Activated naive CD8-positive, alpha-beta T cell treated with anti-CD3 and anti-CD28 coated beads, Interleukin-2, amount 50 U/mL, for 24 hours (primary cell): ENCODE data around the gene LRP8.

Experiments used
- ATAC-seq: fragments of 150-1000 bp; cut with Tn5 transposase; one replicate; pipeline ENCODE4 v1.10.0; 2021
- DNase-seq: peaks from one replicate; pipeline ENCODE4 v3.0.0; 2021
- H3K27ac Mint-ChIP-seq: one replicate; pipeline ENCODE4 v1.8.0; 2021; ENCODE audit warnings: mild to moderate bottlenecking, mixed read lengths
- H3K27me3 Mint-ChIP-seq: one replicate; pipeline ENCODE4 v1.8.0; 2021; ENCODE audit warnings: mixed read lengths
- H3K36me3 Mint-ChIP-seq: one replicate; pipeline ENCODE4 v1.8.0; 2021; ENCODE audit warnings: low read depth, mixed read lengths
- H3K4me1 Mint-ChIP-seq: one replicate; pipeline ENCODE4 v1.8.0; 2021; ENCODE audit warnings: mixed read lengths
- H3K4me3 Mint-ChIP-seq: one replicate; pipeline ENCODE4 v1.8.0; 2021; ENCODE audit warnings: mild to moderate bottlenecking, moderate library complexity, mixed read lengths
- H3K9me3 Mint-ChIP-seq: one replicate; pipeline ENCODE4 v1.8.0; 2021; ENCODE audit warnings: mixed read lengths

LRP8 gene

DNA sequence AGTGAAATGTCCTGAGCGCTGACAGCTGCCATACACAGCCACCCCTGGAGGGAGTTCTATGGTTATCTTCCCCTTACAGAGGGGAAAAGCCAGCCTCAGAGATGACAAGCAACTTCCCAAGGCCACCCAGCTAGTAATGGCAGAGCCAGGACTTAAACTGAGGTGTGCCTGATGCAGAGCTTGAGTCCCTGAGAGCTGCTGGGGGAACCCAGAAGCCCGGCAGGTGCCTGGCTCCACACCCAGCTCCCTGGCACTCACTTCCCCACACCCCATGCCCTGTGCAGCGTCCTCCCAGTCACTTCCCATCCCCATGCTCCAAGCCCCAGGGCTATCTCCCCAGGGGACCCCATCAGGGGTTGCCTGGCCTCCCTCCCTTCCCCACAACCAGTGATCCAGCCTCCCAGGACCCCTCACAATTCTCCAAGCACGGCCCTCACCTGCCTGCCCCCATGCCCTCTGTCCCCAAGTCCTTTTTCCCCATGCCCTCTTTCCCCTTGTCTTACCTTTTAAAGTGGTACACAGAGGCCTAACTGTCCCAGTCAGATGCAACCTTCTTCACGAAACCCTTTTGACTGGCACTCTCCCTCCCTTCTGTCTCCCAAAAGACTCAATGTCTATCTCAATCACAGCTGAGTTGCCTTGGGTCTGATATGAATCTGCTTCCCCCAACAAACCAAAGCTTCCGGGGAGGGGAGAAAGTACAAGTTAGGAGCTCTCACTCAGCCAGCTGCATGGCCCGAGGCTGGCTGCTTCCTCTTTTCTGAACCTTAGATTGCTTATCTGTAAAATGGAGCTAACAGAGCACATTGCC is 39.8 kb upstream of the LRP8 start:
- peak; percentile 27 for DNase-seq
- H3K4me1 Mint-ChIP-seq: peaks cover 22% of the 10 kb centered on the region
- H3K27me3 Mint-ChIP-seq: no peaks in the 10 kb centered on the region
- peak overlapping the region; percentile 77 for H3K27ac Mint-ChIP-seq
- H3K9me3 Mint-ChIP-seq: no peaks in the 10 kb centered on the region
- H3K4me3 Mint-ChIP-seq: peak overlapping the region; percentile 67
- peak; percentile 70 for ATAC-seq
- no peaks in the 10 kb centered on the region for H3K36me3 Mint-ChIP-seq

DNA sequence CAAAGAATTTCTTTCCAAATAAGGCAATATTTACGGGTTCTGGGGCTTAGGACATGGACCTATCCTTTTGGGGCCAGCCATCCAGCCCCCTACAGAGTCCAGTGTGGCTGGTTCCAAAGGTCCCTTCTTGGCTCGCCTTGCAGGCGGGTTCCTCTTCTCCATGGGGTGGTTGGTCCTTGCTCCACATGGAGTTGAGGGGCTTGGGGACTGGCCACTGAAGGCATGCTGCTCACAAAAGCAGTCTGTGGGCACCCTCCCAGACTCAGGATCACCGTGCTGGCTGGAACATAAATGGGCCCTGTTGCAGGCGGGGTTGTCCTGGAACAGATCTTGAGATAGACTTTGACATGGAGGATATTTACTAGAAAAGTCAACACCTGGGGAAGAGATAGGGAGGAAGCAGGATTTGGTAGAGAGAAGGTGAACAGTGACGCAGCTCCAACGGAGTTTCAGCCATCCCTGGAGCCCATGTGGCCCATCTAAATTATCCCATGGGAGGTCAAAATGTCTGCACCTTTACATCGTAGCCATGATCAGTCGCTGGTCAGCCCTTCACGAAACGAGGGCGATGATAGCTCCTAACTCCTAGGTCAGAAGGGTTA is 39.1 kb upstream of the LRP8 start:
- Mint-ChIP-seq H3K4me3 (peak overlapping the region; percentile 67), H3K27me3 (no peaks in the 10 kb centered on the region), H3K27ac (peak overlapping the region; percentile 27)

DNA sequence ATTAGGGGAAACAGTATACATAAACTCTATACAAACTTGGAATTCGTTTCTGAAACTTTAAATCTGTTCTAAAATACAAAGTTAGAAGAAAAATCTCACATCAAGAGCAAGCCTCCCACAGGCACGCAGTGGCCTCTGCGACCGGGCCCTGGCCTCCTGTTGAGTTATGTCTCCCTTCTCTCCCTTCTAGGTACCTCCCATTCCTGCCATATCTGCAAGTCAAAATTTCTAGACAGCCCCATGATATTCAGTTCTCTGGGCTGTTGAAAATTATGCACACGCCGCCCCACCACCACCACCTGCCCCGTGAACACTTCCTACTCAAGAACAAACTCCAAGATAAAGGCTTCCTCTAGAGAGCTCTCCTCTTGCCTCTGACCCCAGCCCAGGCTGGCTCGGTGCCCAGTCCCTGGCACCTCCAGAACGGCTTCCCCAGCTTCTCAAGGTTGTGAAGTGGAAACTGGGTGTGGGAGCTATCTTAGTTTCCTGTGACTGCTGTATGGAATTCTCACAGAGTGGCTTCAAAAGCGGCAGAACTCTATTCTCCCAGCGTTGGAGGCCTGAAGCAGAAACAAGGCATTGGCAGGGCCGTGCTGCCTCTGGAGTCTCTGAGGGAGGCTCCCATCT is 37.7 kb upstream of the LRP8 start:
- ATAC-seq (no peak), DNase-seq (no peak)
- H3K4me1 Mint-ChIP-seq: peaks cover 22% of the 10 kb centered on the region
- H3K27ac Mint-ChIP-seq: no peak overlapping the region
- H3K36me3 Mint-ChIP-seq: no peaks in the 10 kb centered on the region
- H3K27me3 Mint-ChIP-seq: no peaks in the 10 kb centered on the region
- no peaks in the 10 kb centered on the region for H3K9me3 Mint-ChIP-seq
- no peak overlapping the region for H3K4me3 Mint-ChIP-seq

More for the DNA sequence above, 39.1 kb upstream of the LRP8 start:
- H3K4me1 Mint-ChIP-seq: peaks cover 22% of the 10 kb centered on the region
- no peak for DNase-seq
- no peak for ATAC-seq
- H3K9me3 Mint-ChIP-seq: no peaks in the 10 kb centered on the region
- no peaks in the 10 kb centered on the region for H3K36me3 Mint-ChIP-seq

DNA sequence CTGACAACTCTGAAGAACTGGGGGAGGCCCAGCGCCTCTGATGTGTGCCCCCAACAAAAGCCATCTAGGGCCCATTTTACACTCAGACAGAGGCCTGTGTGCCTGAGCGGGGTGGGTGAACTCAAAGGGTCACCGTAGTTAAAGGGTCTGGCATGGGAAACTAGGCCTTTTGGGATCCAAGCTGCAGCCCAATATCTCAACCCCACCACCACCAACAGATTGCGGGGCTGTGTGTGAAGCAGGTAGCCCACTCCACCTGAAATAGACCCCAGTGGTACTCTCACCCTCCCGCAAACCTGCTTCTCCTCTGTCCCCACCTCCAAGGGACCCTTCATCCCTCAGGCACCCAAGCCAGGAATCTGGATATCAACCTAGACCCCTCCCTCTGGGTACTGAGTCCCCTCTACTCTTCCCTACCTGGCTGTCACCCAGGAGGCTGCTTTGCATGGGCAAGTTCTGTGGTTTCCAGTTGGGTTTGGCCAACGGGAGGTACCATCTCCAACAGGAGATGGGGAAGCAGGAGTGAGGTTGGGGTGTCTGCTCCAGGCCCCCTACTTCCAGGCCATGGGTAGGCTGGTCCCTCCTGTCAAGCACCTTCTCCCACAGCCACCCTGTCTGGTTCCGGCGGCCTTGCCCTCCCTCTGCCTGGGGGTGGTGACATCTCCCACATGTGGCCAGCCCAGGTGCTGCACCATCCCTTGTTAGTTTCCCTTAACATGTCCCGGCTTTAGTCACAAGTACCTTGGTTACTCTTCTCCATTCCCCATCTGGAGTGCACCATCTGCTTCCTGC is 35.2 kb upstream of the LRP8 start:
- H3K4me3 Mint-ChIP-seq: no peak overlapping the region
- H3K36me3 Mint-ChIP-seq: no peaks in the 10 kb centered on the region
- H3K9me3 Mint-ChIP-seq: no peaks in the 10 kb centered on the region
- ATAC-seq: no peak
- peaks cover 12% of the 10 kb centered on the region for H3K4me1 Mint-ChIP-seq
- H3K27me3 Mint-ChIP-seq: peaks cover 3% of the 10 kb centered on the region
- H3K27ac Mint-ChIP-seq: no peak overlapping the region
- no peak for DNase-seq

DNA sequence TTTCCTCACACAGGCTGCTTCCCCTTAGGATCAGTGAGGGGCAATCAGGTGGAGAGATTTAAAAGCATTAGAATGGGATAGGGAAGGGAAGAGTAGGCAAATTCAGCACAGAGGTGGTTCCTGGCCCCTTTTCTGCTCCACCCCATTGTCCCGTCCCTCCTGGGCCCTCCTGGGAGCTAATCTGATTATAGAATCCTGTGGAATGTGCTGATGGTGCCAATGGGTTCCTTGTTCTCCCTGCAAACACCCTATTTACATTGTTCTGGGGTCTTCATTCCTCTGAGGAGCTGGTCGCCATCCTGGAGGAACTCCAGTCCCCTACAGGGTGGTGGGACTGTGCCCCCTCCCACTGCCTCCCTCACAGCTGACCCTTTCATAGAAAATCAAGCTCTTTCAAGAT is 34.4 kb upstream of the LRP8 start:
- Mint-ChIP-seq H3K27ac (no peak overlapping the region), H3K36me3 (no peaks in the 10 kb centered on the region)

DNA sequence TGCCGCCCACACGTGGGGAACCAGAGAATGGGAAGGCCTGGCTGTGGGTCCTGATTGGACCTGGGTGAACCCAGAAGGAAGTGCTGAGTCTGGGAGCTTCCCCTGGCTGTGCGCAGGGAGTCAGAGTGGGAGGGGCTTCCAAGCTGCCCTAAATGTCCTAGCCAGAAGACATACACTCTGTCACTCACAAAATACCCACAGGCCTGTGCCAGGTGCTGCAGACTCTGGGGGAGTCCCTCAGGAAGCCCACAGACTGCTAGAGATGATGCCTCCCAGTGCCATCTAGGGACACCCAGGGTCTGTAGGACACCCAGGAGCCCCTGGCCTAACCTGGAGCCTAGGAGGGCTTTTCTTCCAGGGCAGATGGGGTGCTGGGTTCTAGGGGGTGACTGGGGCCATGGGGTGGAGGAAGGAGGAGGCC is 33.7 kb upstream of the LRP8 start:
- no peak overlapping the region for H3K4me3 Mint-ChIP-seq
- no peaks in the 10 kb centered on the region for H3K4me1 Mint-ChIP-seq
- DNase-seq: no peak
- no peak for ATAC-seq
- H3K36me3 Mint-ChIP-seq: no peaks in the 10 kb centered on the region
- no peak overlapping the region for H3K27ac Mint-ChIP-seq
- H3K27me3 Mint-ChIP-seq: peaks cover 3% of the 10 kb centered on the region
- H3K9me3 Mint-ChIP-seq: peaks cover 5% of the 10 kb centered on the region

More for the DNA sequence above, 34.4 kb upstream of the LRP8 start:
- Mint-ChIP-seq H3K4me3 (no peak overlapping the region), H3K9me3 (no peaks in the 10 kb centered on the region), H3K27me3 (peaks cover 3% of the 10 kb centered on the region), H3K4me1 (peaks cover 6% of the 10 kb centered on the region)
- no peak for ATAC-seq
- no peak for DNase-seq

DNA sequence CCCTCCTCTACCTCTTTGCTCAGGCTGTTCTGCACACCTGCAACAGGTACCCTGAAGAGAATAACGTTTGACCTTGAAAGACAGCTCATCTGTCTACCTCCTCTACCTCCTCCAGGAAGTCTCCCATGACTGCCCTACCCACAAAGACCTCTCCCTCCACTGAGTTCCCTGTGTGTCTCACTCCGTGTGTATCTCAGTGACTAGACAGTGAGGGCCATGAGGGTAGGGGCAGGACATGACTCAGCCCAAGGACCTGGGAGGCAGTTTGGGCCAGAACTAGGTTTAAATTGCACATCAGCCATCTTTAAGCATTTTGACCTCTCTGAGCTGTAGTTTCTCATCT is 32.0 kb upstream of the LRP8 start:
- peaks cover 11% of the 10 kb centered on the region for H3K9me3 Mint-ChIP-seq
- DNase-seq: no peak
- H3K4me3 Mint-ChIP-seq: no peak overlapping the region

DNA sequence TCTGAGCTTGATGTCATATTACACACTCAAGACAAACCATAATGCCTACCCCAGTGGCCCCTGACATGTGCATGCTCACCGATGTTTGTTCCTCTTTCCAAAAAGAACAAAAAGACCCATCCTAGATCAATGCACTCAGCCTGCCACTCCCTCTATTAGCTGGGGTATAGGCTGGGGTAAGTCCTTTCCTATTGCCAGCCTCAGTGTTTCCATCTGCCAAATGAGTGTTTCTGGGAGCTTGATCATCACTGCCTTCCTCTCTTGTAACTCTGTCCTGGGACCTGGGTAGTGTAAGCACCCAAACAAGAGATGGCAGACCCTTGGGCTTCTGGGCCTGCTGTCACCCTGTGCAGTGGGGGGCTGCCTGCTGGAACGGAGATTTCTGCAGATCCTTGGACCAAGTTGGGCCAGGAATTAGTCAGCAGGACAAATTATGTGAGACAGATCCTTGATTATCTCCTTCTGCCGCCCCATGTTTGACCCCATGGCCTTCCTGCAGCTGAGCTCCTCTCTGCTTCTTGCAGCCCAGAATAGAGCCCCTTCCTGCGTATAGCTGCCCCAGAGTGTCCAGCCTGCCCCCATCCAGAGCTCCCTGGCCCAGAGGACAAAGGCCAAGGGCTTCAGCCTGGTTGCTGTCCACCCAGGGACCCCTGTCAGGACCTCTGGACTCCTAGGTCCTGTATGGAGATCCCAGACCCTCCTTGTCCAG is 31.5 kb upstream of the LRP8 start:
- DNase-seq (no peak), ATAC-seq (no peak)
- H3K9me3 Mint-ChIP-seq: peaks cover 11% of the 10 kb centered on the region
- peaks cover 3% of the 10 kb centered on the region for H3K27me3 Mint-ChIP-seq
- H3K4me3 Mint-ChIP-seq: no peak overlapping the region
- no peaks in the 10 kb centered on the region for H3K4me1 Mint-ChIP-seq
- H3K36me3 Mint-ChIP-seq: no peaks in the 10 kb centered on the region
- H3K27ac Mint-ChIP-seq: no peak overlapping the region

More for the DNA sequence above, 32.0 kb upstream of the LRP8 start:
- no peak for ATAC-seq
- Mint-ChIP-seq H3K27ac (no peak overlapping the region), H3K27me3 (peaks cover 3% of the 10 kb centered on the region), H3K4me1 (no peaks in the 10 kb centered on the region), H3K36me3 (no peaks in the 10 kb centered on the region)

DNA sequence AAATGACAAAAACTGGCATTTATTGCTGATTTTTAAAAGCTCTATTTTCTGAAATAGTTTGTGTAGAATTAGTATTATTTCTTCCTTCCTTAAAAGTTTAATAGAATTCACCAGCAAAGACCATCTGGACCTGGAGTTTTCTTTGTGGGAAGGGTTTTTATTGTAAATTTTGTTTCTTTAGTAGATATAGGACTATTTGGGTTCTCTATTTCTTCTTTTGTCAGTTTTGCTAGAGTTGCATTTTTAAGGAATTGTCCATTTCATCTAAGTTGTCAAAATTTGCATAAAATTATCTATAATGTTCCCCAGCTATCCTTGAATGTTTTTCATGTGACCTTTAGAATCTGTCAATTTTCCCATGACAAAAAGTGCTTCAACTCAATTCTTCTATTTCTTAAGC is 28.8 kb upstream of the LRP8 start:
- no peaks in the 10 kb centered on the region for H3K36me3 Mint-ChIP-seq
- peaks cover 3% of the 10 kb centered on the region for H3K27me3 Mint-ChIP-seq
- peaks cover 11% of the 10 kb centered on the region for H3K9me3 Mint-ChIP-seq
- H3K4me1 Mint-ChIP-seq: no peaks in the 10 kb centered on the region
- H3K27ac Mint-ChIP-seq: no peak overlapping the region
- no peak for DNase-seq
- no peak overlapping the region for H3K4me3 Mint-ChIP-seq
- no peak for ATAC-seq

DNA sequence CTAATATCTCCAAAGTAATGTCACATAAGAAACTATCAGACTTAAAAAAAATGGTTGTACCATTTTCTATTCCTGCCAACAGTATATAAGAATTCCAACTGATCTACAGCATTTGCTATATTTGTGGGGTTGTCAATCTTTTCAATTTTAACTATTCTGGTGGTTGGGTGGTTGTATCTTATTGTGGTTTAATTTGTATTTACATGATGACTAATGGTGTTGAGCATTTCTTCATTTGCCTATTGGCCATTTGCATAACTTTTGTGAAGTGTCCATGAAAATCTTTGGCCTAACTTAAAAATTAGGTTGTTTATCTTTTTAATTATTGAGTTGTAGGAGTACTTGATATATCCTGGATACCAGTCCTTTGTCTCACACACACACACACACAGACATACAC is 26.2 kb upstream of the LRP8 start:
- H3K9me3 Mint-ChIP-seq: peaks cover 11% of the 10 kb centered on the region
- H3K27ac Mint-ChIP-seq: no peak overlapping the region
- peaks cover 3% of the 10 kb centered on the region for H3K27me3 Mint-ChIP-seq
- no peaks in the 10 kb centered on the region for H3K4me1 Mint-ChIP-seq
- no peaks in the 10 kb centered on the region for H3K36me3 Mint-ChIP-seq
- DNase-seq: no peak
- no peak for ATAC-seq
- no peak overlapping the region for H3K4me3 Mint-ChIP-seq

DNA sequence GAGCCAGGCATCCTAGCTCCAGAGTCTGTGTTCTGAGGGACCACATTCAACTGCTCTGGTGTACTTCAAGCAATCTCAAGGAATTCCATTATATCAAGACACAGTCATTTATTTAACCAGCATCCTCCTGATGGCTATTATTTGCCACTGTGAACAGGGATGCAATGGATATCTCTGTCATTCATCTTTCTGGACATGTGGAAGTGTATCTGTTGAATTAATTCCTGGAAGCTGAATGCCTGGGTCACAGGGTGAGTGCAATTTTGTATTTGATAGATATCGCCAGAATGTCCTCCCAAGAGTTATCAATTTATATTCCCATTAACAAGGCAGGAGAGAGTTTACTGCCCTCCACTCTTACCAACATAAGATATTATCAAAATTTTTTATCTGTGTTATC is 24.7 kb upstream of the LRP8 start:
- ATAC-seq: no peak
- Mint-ChIP-seq H3K27me3 (no peaks in the 10 kb centered on the region), H3K27ac (no peak overlapping the region)

DNA sequence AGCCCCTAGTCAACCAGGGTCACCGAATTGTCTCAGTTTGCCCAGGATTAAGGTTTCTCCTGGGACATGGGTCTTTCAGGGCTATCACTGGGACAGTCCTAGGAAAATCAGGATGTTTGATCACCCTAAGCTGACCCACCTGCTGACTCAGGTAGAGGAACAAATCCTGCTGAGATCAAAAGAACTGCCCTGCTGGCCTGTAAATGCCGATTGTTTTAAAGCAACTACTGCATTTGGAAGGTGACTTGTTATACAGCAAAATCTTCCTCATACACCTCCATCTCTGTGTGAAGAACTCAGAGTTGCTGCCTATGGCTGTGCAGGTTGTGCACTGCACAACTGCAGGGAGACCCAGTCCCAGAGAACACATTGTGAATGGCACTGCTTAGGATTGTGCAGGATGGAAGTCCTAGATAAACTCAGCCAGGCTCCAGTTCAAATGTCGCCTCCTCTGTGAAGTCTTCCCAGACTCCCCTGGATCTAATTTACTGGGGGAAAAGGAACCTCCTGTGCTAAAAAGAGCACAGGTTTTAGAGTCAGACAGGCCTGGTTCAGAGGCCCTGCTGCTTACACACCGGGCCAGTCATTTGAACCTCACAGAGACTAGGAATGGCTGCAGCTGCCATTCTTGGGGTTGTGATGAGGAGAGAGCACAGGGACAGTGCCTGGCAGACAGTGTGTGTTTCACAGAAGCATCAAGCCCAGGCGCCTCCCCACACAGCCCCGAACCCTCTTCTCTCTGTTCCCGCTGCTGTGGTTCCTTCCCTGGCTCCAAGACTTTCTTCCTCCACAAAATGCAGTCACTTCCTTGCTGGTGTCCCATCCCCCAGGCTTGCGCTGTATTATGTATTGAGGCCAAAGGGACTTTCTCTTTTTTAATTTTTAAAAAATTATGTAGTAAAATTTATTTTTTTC is 23.2 kb upstream of the LRP8 start:
- ATAC-seq (no peak), DNase-seq (no peak)
- Mint-ChIP-seq H3K4me1 (no peaks in the 10 kb centered on the region), H3K27ac (no peak overlapping the region), H3K36me3 (no peaks in the 10 kb centered on the region), H3K9me3 (peaks cover 3% of the 10 kb centered on the region), H3K4me3 (no peak overlapping the region), H3K27me3 (no peaks in the 10 kb centered on the region)

More for the DNA sequence above, 24.7 kb upstream of the LRP8 start:
- Mint-ChIP-seq H3K9me3 (peaks cover 11% of the 10 kb centered on the region), H3K4me3 (no peak overlapping the region), H3K4me1 (no peaks in the 10 kb centered on the region), H3K36me3 (no peaks in the 10 kb centered on the region)
- DNase-seq: no peak
